Stimulated activated naive CD8-positive, alpha-beta T cell treated with anti-CD3 and anti-CD28 coated beads, Interleukin-15, amount 100 ng/mL, for 72 hours (primary cell): ENCODE measurements around the gene SLK.

Source experiments
- ATAC-seq: fragments of 150-1000 bp; cut with Tn5 transposase; 2 replicates; pipeline ENCODE4 v1.10.0; 2021; ENCODE audit warnings: mild to moderate bottlenecking, moderate library complexity
- DNase-seq, 2 donors: peaks; one replicate each; pipeline ENCODE4 v3.0.0; 2021 to 2022
- H3K27ac Mint-ChIP-seq, 2 donors: one replicate each; pipeline ENCODE4 v1.8.0; 2022; ENCODE audit warnings: mild to moderate bottlenecking in 2 of 2, mixed read lengths in 2 of 2, moderate library complexity in 2 of 2
- H3K27me3 Mint-ChIP-seq: one replicate; pipeline ENCODE4 v1.8.0; 2022; ENCODE audit warnings: mixed read lengths
- H3K4me1 Mint-ChIP-seq: one replicate; pipeline ENCODE4 v1.8.0; 2022; ENCODE audit warnings: mild to moderate bottlenecking, mixed read lengths
- H3K4me3 Mint-ChIP-seq, 2 donors: one replicate each; pipeline ENCODE4 v1.8.0; 2022; ENCODE audit warnings: mild to moderate bottlenecking in 2 of 2, mixed read lengths in 2 of 2, moderate library complexity in 1 of 2
- H3K9me3 Mint-ChIP-seq, 2 donors: one replicate each; pipeline ENCODE4 v1.8.0; 2022; ENCODE audit warnings: mixed read lengths in 2 of 2

The SLK gene

GRCh38 chr10:104032144-104032775 is 65.3 kb downstream of the SLK start:
- ATAC-seq (no peak), DNase-seq (no peak)
- no peaks in the 10 kb centered on the region for H3K4me1 Mint-ChIP-seq
- peak overlapping the region in 1 of 2 donors; percentile 39 for H3K27ac Mint-ChIP-seq
- no peak overlapping the region for H3K4me3 Mint-ChIP-seq
- no peaks in the 10 kb centered on the region for H3K27me3 Mint-ChIP-seq
- no peaks in the 10 kb centered on the region for H3K9me3 Mint-ChIP-seq

GRCh38 chr10:104033401-104033930 is 66.5 kb downstream of the SLK start:
- Mint-ChIP-seq H3K4me1 (no peaks in the 10 kb centered on the region), H3K27me3 (no peaks in the 10 kb centered on the region), H3K4me3 (no peak overlapping the region), H3K27ac (peak overlapping the region in 1 of 2 donors; percentile 81), H3K9me3 (no peaks in the 10 kb centered on the region)
- ATAC-seq (no peak), DNase-seq (no peak)

- no peaks in the 10 kb centered on the region for H3K4me1 Mint-ChIP-seq
- H3K4me3 Mint-ChIP-seq, result no peak overlapping the region
- DNase-seq, result no peak
- no peaks in the 10 kb centered on the region for H3K9me3 Mint-ChIP-seq
- no peaks in the 10 kb centered on the region for H3K27me3 Mint-ChIP-seq
- ATAC-seq, result no peak
- H3K27ac Mint-ChIP-seq, result peak overlapping the region in 1 of 2 donors; percentile 81
These were observed 67.0 kb downstream of the SLK start for GRCh38 chr10:104033966-104034365.

- peak; percentile 19 for ATAC-seq
- Mint-ChIP-seq H3K9me3 (no peaks in the 10 kb centered on the region), H3K4me1 (no peaks in the 10 kb centered on the region)
These were observed 67.7 kb downstream of the SLK start for GRCh38 chr10:104034401-104035193.

GRCh38 chr10:104035194-104036068 is 68.5 kb downstream of the SLK start:
- Mint-ChIP-seq H3K9me3 (no peaks in the 10 kb centered on the region), H3K4me1 (no peaks in the 10 kb centered on the region), H3K4me3 (no peak overlapping the region), H3K27ac (no peak overlapping the region), H3K27me3 (no peaks in the 10 kb centered on the region)
- DNase-seq, result no peak
- ATAC-seq, result peak; percentile 29

More at GRCh38 chr10:104034401-104035193, 67.7 kb downstream of the SLK start:
- DNase-seq, result no peak
- no peak overlapping the region for H3K27ac Mint-ChIP-seq
- no peak overlapping the region for H3K4me3 Mint-ChIP-seq
- no peaks in the 10 kb centered on the region for H3K27me3 Mint-ChIP-seq

GRCh38 chr10:104036069-104036384 is 69.1 kb downstream of the SLK start:
- Mint-ChIP-seq H3K4me1 (no peaks in the 10 kb centered on the region), H3K4me3 (no peak overlapping the region), H3K27ac (no peak overlapping the region), H3K9me3 (no peaks in the 10 kb centered on the region), H3K27me3 (no peaks in the 10 kb centered on the region)
- DNase-seq (no peak), ATAC-seq (peak; percentile 21)

GRCh38 chr10:104036518-104037260 is 69.7 kb downstream of the SLK start:
- no peaks in the 10 kb centered on the region for H3K4me1 Mint-ChIP-seq
- no peaks in the 10 kb centered on the region for H3K27me3 Mint-ChIP-seq
- H3K4me3 Mint-ChIP-seq, result no peak overlapping the region
- H3K27ac Mint-ChIP-seq, result peak overlapping the region in 1 of 2 donors; percentile 57
- ATAC-seq (no peak), DNase-seq (no peak)
- H3K9me3 Mint-ChIP-seq, result no peaks in the 10 kb centered on the region

- DNase-seq, result no peak
- Mint-ChIP-seq H3K27ac (peak overlapping the region in 1 of 2 donors; percentile 57), H3K27me3 (no peaks in the 10 kb centered on the region), H3K4me1 (no peaks in the 10 kb centered on the region), H3K9me3 (no peaks in the 10 kb centered on the region), H3K4me3 (no peak overlapping the region)
- no peak for ATAC-seq
These were observed 70.5 kb downstream of the SLK start for GRCh38 chr10:104037261-104037951.

- no peak overlapping the region for H3K27ac Mint-ChIP-seq
- no peak overlapping the region for H3K4me3 Mint-ChIP-seq
- no peaks in the 10 kb centered on the region for H3K27me3 Mint-ChIP-seq
- H3K4me1 Mint-ChIP-seq, result peaks cover 2% of the 10 kb centered on the region
- ATAC-seq (no peak), DNase-seq (no peak)
- no peaks in the 10 kb centered on the region for H3K9me3 Mint-ChIP-seq
These were observed 71.6 kb downstream of the SLK start for GRCh38 chr10:104038537-104038936.

- H3K4me1 Mint-ChIP-seq, result peaks cover 6% of the 10 kb centered on the region
- no peak for DNase-seq
- H3K27ac Mint-ChIP-seq, result no peak overlapping the region
- no peaks in the 10 kb centered on the region for H3K27me3 Mint-ChIP-seq
- ATAC-seq, result no peak
- no peaks in the 10 kb centered on the region for H3K9me3 Mint-ChIP-seq
- no peak overlapping the region for H3K4me3 Mint-ChIP-seq
These were observed 72.2 kb downstream of the SLK start for GRCh38 chr10:104038958-104039752.

GRCh38 chr10:104040382-104040781 is 73.4 kb downstream of the SLK start:
- Mint-ChIP-seq H3K4me1 (peaks cover 6% of the 10 kb centered on the region), H3K4me3 (no peak overlapping the region), H3K27ac (peak overlapping the region in 1 of 2 donors; percentile 59), H3K9me3 (no peaks in the 10 kb centered on the region), H3K27me3 (no peaks in the 10 kb centered on the region)
- no peak for DNase-seq
- ATAC-seq, result no peak

- H3K4me1 Mint-ChIP-seq, result peaks cover 6% of the 10 kb centered on the region
- no peak overlapping the region for H3K4me3 Mint-ChIP-seq
- DNase-seq (no peak), ATAC-seq (no peak)
- no peaks in the 10 kb centered on the region for H3K9me3 Mint-ChIP-seq
- H3K27ac Mint-ChIP-seq, result peak overlapping the region in 1 of 2 donors; percentile 59
- H3K27me3 Mint-ChIP-seq, result no peaks in the 10 kb centered on the region
These were observed 74.2 kb downstream of the SLK start for GRCh38 chr10:104040862-104041789.

- Mint-ChIP-seq H3K4me3 (no peak overlapping the region), H3K27me3 (no peaks in the 10 kb centered on the region), H3K27ac (no peak overlapping the region), H3K4me1 (peaks cover 6% of the 10 kb centered on the region), H3K9me3 (no peaks in the 10 kb centered on the region)
- ATAC-seq (no peak), DNase-seq (no peak)
These were observed 75.1 kb downstream of the SLK start for GRCh38 chr10:104041891-104042535.
